Stomach smooth muscle (tissue), 2 donors: Measurements from ENCODE around the gene PHB1.
"Not testable (repeated sequence)": the region's sequence is repeated elsewhere in the genome, so short reads cannot be mapped to it uniquely, and the experiment has no call there.

Experiments used
- H3K27ac ChIP-seq: one replicate; pipeline ENCODE4 v1.7.0; 2013; ENCODE audit warnings: mild to moderate bottlenecking, low read length, inconsistent platforms
- H3K27me3 ChIP-seq, 2 donors: one replicate each; pipeline ENCODE4 v1.7.0; 2013; ENCODE audit warnings: low read length in 2 of 2; ENCODE audit not compliant: insufficient read depth in 2 of 2, control insufficient read depth in 1 of 2
- H3K36me3 ChIP-seq, 2 donors: one replicate each; pipeline ENCODE4 v1.7.0; 2013; ENCODE audit warnings: low read length in 2 of 2; ENCODE audit not compliant: control insufficient read depth in 2 of 2, insufficient read depth in 2 of 2
- H3K4me1 ChIP-seq: one replicate; pipeline ENCODE4 v1.7.0; 2013; ENCODE audit warnings: low read length; ENCODE audit not compliant: control insufficient read depth, insufficient read depth
- H3K4me3 ChIP-seq, 2 donors: one replicate each; pipeline ENCODE4 v1.7.0; 2013; ENCODE audit warnings: low read length in 2 of 2
- H3K9ac ChIP-seq, 2 donors: one replicate each; pipeline ENCODE4 v1.7.0; 2013; ENCODE audit warnings: low read length in 2 of 2, mild to moderate bottlenecking in 1 of 2
- H3K9me3 ChIP-seq, 2 donors: one replicate each; pipeline ENCODE4 v1.7.0; 2013; ENCODE audit warnings: low read length in 2 of 2; ENCODE audit not compliant: control insufficient read depth in 2 of 2
- donor health status: healthy.
- donor health status: Pancreatic carcinoma.

The PHB1 gene

GRCh38 chr17:49439305-49439672, 24.6 kb upstream of the PHB1 start:
- H3K9me3 ChIP-seq, result no peaks in the 10 kb centered on the region
- no peak overlapping the region for H3K27ac ChIP-seq
- H3K9ac ChIP-seq, result no peak overlapping the region
- peaks cover 20 to 24% of the 10 kb centered on the region in 2 donors for H3K27me3 ChIP-seq
- H3K36me3 ChIP-seq, result no peaks in the 10 kb centered on the region
- no peak overlapping the region for H3K4me3 ChIP-seq
- H3K4me1 ChIP-seq, result no peaks in the 10 kb centered on the region

DNA sequence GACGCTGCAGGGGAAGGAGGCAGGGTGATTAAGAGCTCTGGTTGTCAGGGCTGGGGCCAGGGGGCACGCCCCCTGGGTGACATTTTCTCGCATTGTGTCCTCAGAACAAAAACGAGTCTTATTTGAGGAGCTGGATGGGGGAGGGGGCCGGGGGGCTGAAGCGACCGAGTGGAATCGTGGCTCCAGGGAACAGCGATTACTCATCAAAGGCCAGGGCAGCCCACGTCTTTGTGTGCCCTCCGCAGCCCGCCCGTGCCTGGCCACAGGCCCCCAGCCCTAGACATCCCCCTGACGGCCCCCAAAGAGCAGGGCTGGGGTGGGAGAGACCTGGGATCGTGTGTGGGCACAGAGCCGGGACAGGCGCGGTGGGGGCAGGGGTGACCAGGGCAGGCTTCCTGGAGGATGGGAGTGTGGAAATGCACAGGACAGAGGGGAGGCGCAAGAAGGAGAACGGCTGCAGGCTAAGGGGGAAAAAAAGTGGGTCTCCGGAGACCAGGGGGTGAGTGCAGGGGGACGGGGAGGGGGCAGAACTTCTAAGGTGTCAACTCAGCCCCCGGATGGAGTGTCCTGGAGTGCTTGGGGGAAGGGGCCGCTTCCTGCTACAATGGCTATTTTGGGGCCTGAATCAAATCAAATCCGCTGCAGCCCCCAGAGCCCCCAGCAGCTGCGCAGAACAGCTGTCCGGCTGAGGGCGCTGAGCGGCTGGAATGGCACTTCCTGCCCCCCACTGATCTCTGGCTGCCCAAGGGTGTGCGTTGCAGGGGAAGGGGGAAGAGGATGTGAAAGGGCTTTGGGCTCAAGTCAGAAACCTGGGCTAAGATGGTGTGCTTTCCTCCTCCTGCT, 24.0 kb upstream of the PHB1 start:
- Histone ChIP-seq H3K4me3 (no peak overlapping the region), H3K27me3 (peaks cover 19 to 24% of the 10 kb centered on the region in 2 donors), H3K4me1 (no peaks in the 10 kb centered on the region), H3K9ac (no peak overlapping the region), H3K9me3 (no peaks in the 10 kb centered on the region), H3K27ac (no peak overlapping the region), H3K36me3 (no peaks in the 10 kb centered on the region)

DNA sequence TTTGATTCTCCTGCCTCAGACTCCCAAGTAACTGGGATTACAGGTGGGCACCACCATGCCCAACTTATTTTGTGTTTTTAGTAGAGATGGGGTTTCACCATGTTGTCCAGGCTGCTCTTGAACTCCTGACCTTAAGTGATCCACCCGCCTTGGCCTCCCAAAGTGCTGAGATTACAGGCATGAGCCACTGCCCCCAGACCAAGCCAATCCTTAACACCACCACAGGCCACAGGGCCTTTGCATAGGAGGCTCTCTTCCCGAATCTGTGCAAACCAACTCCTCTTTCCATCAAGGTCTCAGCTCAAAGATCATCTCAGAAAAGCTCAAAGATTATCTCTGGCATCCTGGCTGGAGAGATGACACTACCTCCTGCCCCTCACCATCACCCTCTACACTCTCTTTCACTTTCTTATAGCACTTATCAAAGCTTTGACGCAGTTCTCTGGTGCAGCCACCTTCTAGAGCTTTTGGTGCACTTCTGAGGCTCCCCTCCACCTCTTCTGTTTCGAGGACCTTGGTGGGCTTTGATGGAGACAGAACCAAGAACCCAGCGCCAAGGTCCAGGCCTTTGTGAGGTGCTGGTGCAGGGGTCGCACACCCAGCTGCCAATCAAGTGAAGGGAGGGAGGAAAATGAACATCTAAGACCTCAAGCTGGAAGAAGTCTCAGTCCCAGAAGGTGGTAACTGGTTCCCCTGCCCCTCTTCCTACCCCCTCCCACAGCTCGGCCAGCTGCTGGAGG, 23.2 kb upstream of the PHB1 start:
- Histone ChIP-seq H3K4me3 (no peak overlapping the region), H3K9ac (no peak overlapping the region), H3K27me3 (peaks cover 19 to 24% of the 10 kb centered on the region in 2 donors), H3K9me3 (no peaks in the 10 kb centered on the region), H3K36me3 (no peaks in the 10 kb centered on the region), H3K4me1 (no peaks in the 10 kb centered on the region), H3K27ac (no peak overlapping the region)

- H3K9ac ChIP-seq, result no peak overlapping the region
- no peak overlapping the region for H3K4me3 ChIP-seq
- H3K9me3 ChIP-seq, result no peaks in the 10 kb centered on the region
- H3K36me3 ChIP-seq, result no peaks in the 10 kb centered on the region
- H3K27ac ChIP-seq, result no peak overlapping the region
- H3K4me1 ChIP-seq, result no peaks in the 10 kb centered on the region
- peaks cover 16 to 24% of the 10 kb centered on the region in 2 donors for H3K27me3 ChIP-seq
Measured at GRCh38 chr17:49436174-49436573, 21.5 kb upstream of the PHB1 start.

- H3K4me1 ChIP-seq, result no peaks in the 10 kb centered on the region
- H3K36me3 ChIP-seq, result no peaks in the 10 kb centered on the region
- H3K9ac ChIP-seq, result no peak overlapping the region
- no peak overlapping the region for H3K27ac ChIP-seq
- peaks cover 16 to 24% of the 10 kb centered on the region in 2 donors for H3K27me3 ChIP-seq
- H3K4me3 ChIP-seq, result no peak overlapping the region
- no peaks in the 10 kb centered on the region for H3K9me3 ChIP-seq
Measured at GRCh38 chr17:49435671-49436029, 21.0 kb upstream of the PHB1 start.

DNA sequence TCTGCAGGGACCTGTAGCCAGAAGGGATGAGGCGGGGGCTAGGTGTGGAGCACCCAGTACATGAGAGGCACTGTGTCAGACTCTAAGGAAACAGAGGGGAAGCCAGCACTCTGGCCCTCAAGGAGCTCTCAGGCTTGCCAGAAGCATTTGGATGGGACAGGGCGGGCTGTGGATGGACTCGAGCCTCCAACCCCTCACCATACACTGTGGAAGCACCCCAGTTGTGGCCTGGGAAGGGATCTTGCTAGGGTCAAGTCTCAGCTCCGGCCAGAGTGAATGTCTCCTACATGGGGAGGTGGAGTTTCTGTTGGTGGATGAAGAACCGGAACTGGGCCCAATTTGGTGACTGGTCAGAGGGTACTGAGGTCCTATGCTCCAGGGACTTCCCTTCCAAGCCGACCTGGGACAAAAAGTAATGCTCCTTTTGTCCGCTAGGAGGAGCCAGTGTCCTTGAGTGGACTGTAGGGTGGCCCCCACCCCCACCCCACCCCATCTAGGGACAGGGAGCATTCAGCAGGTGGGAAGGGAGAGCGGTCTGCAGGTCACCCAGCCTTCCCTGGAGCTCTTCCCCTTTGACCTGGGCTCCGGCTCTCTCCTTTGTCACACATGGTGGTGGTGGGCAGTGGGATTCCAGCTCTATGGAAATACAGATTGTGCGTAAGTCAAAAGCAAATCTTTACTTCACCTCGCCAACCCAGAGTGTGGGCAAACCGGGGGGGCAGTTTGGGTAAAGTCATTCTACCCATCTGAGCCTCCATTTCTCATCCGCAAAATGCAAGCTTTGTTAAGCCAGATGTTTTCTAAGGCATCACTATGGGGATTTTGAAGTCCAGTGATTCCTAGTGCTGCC, 20.4 kb upstream of the PHB1 start:
- H3K4me1 ChIP-seq, result no peaks in the 10 kb centered on the region
- H3K27ac ChIP-seq, result no peak overlapping the region
- no peak overlapping the region for H3K9ac ChIP-seq
- no peaks in the 10 kb centered on the region for H3K9me3 ChIP-seq
- peaks cover 13 to 20% of the 10 kb centered on the region in 2 donors for H3K27me3 ChIP-seq
- H3K4me3 ChIP-seq, result no peak overlapping the region
- no peaks in the 10 kb centered on the region for H3K36me3 ChIP-seq

DNA sequence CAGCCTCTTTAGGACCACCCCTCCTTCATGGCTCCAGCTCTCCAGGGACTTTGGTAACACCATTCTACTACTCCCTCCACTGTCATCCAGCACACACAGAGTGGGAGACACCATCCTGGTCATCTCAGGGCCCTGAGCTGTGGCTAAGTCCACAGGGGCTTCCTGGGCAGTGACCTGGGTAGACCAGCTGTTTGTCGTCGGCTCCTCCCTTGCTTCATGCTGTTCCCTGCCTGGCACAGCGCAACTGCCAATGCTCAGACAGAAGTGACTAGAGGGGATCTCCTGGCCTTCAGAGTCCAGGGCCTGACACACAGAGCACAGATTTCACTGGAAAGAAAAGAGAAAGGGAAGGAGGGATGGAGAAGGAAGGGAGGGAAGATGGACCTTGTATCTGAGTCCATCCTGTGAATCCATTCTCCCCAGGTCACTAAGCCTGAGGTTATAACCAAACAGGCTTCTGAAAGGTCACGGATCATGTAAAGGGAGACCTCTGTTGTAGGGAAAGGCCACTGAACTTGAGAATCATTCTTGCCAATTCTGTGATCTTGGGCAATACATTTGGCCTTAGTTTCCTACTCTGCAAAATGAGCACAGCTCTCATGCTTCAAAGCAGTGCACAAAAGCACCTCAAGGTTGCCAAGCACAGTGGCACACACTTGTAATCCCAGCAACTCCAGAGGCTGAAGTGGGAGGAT, 18.5 kb upstream of the PHB1 start:
- H3K4me1 ChIP-seq, result no peaks in the 10 kb centered on the region
- H3K27ac ChIP-seq, result no peak overlapping the region
- peaks cover 2 to 5% of the 10 kb centered on the region in 2 donors for H3K27me3 ChIP-seq
- no peak overlapping the region for H3K4me3 ChIP-seq
- H3K36me3 ChIP-seq, result no peaks in the 10 kb centered on the region
- no peaks in the 10 kb centered on the region for H3K9me3 ChIP-seq
- no peak overlapping the region for H3K9ac ChIP-seq

- Histone ChIP-seq H3K27ac (no peak overlapping the region), H3K9ac (no peak overlapping the region), H3K9me3 (no peaks in the 10 kb centered on the region), H3K27me3 (peaks cover 0 to 2% of the 10 kb centered on the region in 2 donors), H3K36me3 (no peaks in the 10 kb centered on the region), H3K4me3 (no peak overlapping the region), H3K4me1 (no peaks in the 10 kb centered on the region)
Measured at GRCh38 chr17:49431743-49432142, 17.1 kb upstream of the PHB1 start.

DNA sequence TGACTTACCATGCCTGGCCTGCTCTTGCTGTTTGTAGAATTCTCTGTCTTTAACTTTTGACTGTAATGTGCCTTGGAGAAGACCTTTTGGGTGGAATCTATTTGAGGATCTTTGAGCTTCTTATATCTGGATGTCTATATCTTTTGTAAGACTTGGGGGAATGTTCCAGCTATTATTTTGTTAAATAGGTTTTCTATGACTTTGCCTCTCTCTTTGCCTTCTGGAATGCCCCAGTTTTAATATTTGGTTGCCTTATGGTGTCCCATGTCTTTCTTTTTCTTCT, 10.3 kb upstream of the PHB1 start:
- no peaks in the 10 kb centered on the region for H3K36me3 ChIP-seq
- H3K9ac ChIP-seq, result no peak overlapping the region
- no peaks in the 10 kb centered on the region for H3K27me3 ChIP-seq
- H3K4me1 ChIP-seq, result no peaks in the 10 kb centered on the region
- peaks cover 4 to 5% of the 10 kb centered on the region in 2 donors for H3K9me3 ChIP-seq
- H3K4me3 ChIP-seq, result no peak overlapping the region
- no peak overlapping the region for H3K27ac ChIP-seq

DNA sequence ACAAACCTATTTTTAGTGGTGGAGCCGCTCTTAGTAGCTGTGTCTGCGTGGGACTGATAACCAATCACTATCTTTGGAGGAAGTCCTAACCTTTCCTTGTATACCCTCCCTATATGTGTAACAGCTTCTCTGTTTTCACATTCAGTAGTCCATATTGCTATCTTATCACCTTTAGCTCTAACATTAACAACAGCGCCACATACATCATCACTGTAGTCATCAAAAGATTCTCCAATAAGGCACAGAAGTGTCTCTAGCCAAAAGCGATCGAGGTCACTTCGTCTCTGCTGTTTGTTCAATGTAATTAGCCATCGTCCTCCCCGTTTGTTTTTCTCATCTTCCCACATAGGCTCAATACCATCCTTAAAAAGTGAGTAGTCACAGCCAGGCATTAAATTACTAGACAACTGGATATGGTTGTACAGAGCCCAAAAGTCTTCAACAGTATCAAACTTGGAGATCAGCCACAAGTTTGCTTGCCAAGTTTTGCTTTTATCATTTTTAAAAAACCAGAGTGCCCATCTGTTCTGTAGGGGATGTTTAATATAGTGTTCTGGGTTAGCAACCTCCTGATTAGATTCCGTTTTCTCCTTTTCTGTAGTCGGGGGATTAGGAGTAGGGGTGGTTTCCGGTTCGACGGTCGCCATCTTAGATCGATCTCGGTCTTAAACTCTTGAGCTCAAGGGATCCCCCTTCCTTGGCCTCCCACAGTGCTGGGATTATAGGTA, 9.8 kb upstream of the PHB1 start:
- H3K9ac ChIP-seq, H3K4me1 ChIP-seq, H3K4me3 ChIP-seq, H3K27me3 ChIP-seq, H3K27ac ChIP-seq, H3K36me3 ChIP-seq, H3K9me3 ChIP-seq: not testable (repeated sequence)
